Endothelial cell of umbilical vein (primary cell): ENCODE data around the gene FMNL2.

Source experiments
- CTCF ChIP-seq, 2 donors: IDR thresholded peaks; 1 replicate in 1 of 2; 2 replicates in 1 of 2; pipeline ENCODE4 v1.5.1; 2011; ENCODE audit warnings: low read length in 2 of 2, mild to moderate bottlenecking in 2 of 2, moderate library complexity in 2 of 2, control low read depth in 1 of 2, inconsistent platforms in 1 of 2, low read depth in 1 of 2; ENCODE audit not compliant: insufficient read depth in 1 of 2; ENCODE audit errors: extremely low read depth in 1 of 2
- EZH2 ChIP-seq: IDR thresholded peaks from 2 replicates; pipeline ENCODE4 v1.6.1; 2012; ENCODE audit warnings: borderline replicate concordance, low read depth, mild to moderate bottlenecking, moderate library complexity, low read length, inconsistent platforms; ENCODE audit not compliant: severe bottlenecking
- FOS ChIP-seq: IDR thresholded peaks from 2 replicates; pipeline ENCODE4 v1.6.1; 2011; ENCODE audit warnings: mild to moderate bottlenecking, low read length, moderate library complexity, borderline replicate concordance; ENCODE audit not compliant: insufficient read depth
- MAX ChIP-seq: IDR thresholded peaks from 2 replicates; pipeline ENCODE4 v1.6.1; 2011; ENCODE audit not compliant: insufficient read depth, insufficient read length
- MYC ChIP-seq: IDR thresholded peaks from one replicate; pipeline ENCODE4 v1.6.1; 2011; ENCODE audit warnings: mild to moderate bottlenecking, low read depth, low read length
- POLR2A ChIP-seq: IDR thresholded peaks from 2 replicates; pipeline ENCODE4 v1.6.1; 2012; ENCODE audit warnings: low read depth, mild to moderate bottlenecking, control low read depth, low read length
- POLR2AphosphoS5 ChIP-seq: IDR thresholded peaks from 2 replicates; pipeline ENCODE4 v1.6.1; 2012; ENCODE audit warnings: low read depth, mild to moderate bottlenecking, control low read depth, low read length, moderate library complexity; ENCODE audit not compliant: insufficient read depth

GRCh38 chr2:152490686-152491455 is 155.9 kb downstream of the FMNL2 start:
- no peak for TF ChIP-seq CTCF (IDR thresholded peaks at IDR 0.05; ENCODE audit: extremely low read depth in 1 of 2, insufficient read depth in 1 of 2, low read depth in 1 of 2, low read length in 2 of 2)
- no peak for TF ChIP-seq POLR2A
- no peak for TF ChIP-seq EZH2
- no peak for TF ChIP-seq POLR2AphosphoS5
- TF ChIP-seq MYC, result no peak
- TF ChIP-seq MAX, result no peak
- no peak for TF ChIP-seq FOS
